Mucosa of descending colon (tissue), 3 donors: Measurements from ENCODE around the gene INO80E. TPM values are rescaled to one million over a fixed set of nuclear protein-coding genes. Genes with fewer than 3 reads are reported as not detected.

Experiments
- ATAC-seq: fragments of 200-7000 bp; cut with Tn5 transposase; one replicate; pipeline ENCODE4 v1.9.1; 2020; ENCODE audit warnings: mild to moderate bottlenecking, moderate library complexity
- DNase-seq, 3 donors: peaks; one replicate each; pipeline ENCODE4 v3.0.0-alpha.2; 2020
- H3K36me3 ChIP-seq: fragments of 200-600 bp; one replicate; pipeline ENCODE4 v1.8.0; 2021; ENCODE audit warnings: low read depth, mild to moderate bottlenecking
- H3K4me1 ChIP-seq: fragments of 200-600 bp; one replicate; pipeline ENCODE4 v1.8.0; 2021; ENCODE audit warnings: low read depth, mild to moderate bottlenecking
- H3K4me3 ChIP-seq: fragments of 200-600 bp; one replicate; pipeline ENCODE4 v1.8.0; 2021; ENCODE audit warnings: mild to moderate bottlenecking
- H3K9me3 ChIP-seq: fragments of 200-600 bp; one replicate; pipeline ENCODE4 v1.8.0; 2021; ENCODE audit warnings: mild to moderate bottlenecking
- intact Hi-C, 2 donors: fragments of 100-400 bp; cut with DNase I in 1 of 2; cut with micrococcal nuclease in 1 of 2; formaldehyde crosslinking; loops; one replicate each; pipeline versions ENCODE4 v1.11.0 to v1.11.1; 2022; cut with DNase I, micrococcal nuclease
- total RNA-seq, 3 donors: library from RNA; stranded (reverse); fragmentation: NEBNext Ultra II Directional in 2 of 3; extraction: Animal tissue kit (Norgen Biotek cat#: 25700) in 2 of 3; gene quantifications; one replicate each; pipeline versions ENCODE4 v1.2.1 to v1.2.4, GENCODE V29; 2021 to 2023
- TF ChIP-seq, protein P1 (sequence below): fragments of 200-600 bp; IDR thresholded peaks from one replicate; pipeline ENCODE4 v1.8.0; 2022; ENCODE audit warnings: antibody characterized with exemption, mild to moderate bottlenecking
- donor health status: DM: no; HTN: no; CAD: no; lungs with moderate emphysema.
- donor health status: DM: no; HTN: no; CAD: no.
- donor health status: DM: no; HTN: yes; CAD: no.

INO80E gene
- total RNA-seq, 3 donors from 2014 or later = 71.2 to 79.5 (median 78.4) TPM

DNA sequence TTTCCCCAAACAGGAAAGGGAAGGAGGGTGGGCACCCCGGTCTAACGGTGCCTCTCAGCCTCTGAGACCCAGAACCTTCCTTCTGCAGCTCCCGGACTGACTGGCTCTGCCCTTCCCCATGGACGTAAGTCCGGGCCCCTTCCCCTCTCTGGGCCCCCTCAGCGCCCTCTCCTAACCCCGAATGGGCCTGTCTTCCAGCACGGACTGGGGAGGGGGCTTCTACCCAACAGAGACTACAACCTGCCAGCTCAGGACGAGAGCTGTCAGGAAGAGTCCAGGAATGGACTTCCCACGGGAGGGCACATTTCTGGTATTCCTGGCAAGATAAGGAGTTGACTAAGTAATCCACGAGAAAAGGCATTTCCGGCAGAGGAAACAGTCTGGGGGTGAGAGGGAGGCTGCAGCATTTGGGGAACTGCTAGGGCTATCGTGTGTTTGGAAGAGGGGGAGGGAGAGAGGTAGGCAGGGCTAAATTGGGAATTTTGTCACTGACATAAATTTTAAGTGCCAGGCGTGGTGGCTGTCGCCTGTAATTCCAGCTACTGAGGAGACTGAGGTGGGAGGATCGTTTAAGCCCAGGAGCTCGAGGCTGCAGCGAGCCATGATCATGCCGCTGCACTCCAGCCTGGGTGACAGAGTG is 57.5 kb downstream of the INO80E start:
- intact Hi-C loops = no loop called here
- Histone ChIP-seq H3K4me3 (peak overlapping the region; percentile 13), H3K4me1 (peaks cover 7% of the 10 kb centered on the region), H3K36me3 (no peaks in the 10 kb centered on the region), H3K9me3 (no peaks in the 10 kb centered on the region)
- TF ChIP-seq, protein P1, sequence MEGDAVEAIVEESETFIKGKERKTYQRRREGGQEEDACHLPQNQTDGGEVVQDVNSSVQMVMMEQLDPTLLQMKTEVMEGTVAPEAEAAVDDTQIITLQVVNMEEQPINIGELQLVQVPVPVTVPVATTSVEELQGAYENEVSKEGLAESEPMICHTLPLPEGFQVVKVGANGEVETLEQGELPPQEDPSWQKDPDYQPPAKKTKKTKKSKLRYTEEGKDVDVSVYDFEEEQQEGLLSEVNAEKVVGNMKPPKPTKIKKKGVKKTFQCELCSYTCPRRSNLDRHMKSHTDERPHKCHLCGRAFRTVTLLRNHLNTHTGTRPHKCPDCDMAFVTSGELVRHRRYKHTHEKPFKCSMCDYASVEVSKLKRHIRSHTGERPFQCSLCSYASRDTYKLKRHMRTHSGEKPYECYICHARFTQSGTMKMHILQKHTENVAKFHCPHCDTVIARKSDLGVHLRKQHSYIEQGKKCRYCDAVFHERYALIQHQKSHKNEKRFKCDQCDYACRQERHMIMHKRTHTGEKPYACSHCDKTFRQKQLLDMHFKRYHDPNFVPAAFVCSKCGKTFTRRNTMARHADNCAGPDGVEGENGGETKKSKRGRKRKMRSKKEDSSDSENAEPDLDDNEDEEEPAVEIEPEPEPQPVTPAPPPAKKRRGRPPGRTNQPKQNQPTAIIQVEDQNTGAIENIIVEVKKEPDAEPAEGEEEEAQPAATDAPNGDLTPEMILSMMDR = no peak
- DNase-seq = no peak
- ATAC-seq = peak; percentile 8

DNA sequence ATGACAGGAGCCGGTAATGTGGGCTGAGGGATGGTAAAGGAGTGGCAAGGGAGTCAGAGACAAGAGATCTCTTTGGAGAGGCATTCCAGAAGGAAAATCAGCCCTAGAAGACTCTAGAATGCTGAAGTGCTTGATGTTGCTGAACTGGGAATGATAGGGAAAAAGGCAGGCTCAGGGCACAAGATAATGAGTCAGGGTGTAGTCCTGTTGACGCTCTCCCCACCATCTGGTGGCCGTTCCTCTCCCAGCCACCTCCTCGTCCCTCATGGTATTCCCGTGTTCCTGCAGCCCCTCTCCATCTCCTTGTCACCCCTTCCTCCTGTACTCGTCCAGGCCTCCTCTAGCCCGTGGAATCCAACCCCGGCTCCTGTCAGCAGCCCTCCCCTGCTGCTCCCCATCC is 58.4 kb downstream of the INO80E start:
- intact Hi-C loops = no loop called here
- TF ChIP-seq, protein P1 = no peak
- Histone ChIP-seq H3K4me3 (no peak overlapping the region), H3K9me3 (no peaks in the 10 kb centered on the region), H3K36me3 (no peaks in the 10 kb centered on the region), H3K4me1 (peaks cover 7% of the 10 kb centered on the region)
- DNase-seq = peak in 1 of 3 donors; percentile 44
- no peak for ATAC-seq

DNA sequence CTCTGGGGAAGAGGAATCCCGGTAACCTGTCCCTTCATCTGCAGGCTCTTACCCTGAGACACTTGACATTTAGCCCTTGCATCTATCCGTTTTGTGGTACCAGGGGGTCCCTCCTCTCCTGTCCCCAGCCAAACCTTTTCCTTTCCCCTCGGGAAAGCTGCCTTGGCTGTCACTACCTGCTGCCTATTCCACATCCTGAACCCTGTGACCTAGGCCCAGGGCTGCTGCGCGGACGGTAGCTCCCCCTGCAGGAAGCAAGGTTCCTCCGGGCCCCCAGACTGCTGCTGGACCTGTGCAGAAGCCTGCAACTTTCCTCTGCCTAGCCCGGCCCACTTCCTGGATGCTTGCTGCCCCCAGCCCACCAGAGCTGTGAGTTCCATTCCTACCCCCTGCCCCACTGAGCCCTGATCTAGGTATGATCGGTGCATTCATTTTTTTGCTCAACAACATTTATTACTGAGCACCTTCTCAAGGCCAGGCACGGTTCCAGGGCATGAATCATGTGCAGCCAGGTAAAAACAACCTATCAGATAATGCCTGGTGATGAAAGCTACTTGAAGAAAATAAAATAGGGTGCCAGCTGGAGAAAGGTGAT is 59.0 kb downstream of the INO80E start:
- TF ChIP-seq, protein P1 = no peak
- H3K4me3 ChIP-seq = no peak overlapping the region
- no peaks in the 10 kb centered on the region for H3K9me3 ChIP-seq
- peak; percentile 69 to 73 (median 69) for DNase-seq
- H3K36me3 ChIP-seq = no peaks in the 10 kb centered on the region
- ATAC-seq = peak; percentile 75
- peaks cover 7% of the 10 kb centered on the region for H3K4me1 ChIP-seq
- intact Hi-C loops = no loop called here

Other genes starting within 250 kb of the INO80E start
- gene ZG16, start 218.0 kb upstream of the INO80E start, total RNA-seq = 100 to 1,000 TPM; 196 to 671 (median 551) TPM
- gene KIF22, start 205.5 kb upstream of the INO80E start, total RNA-seq = 10 to 100 TPM; 24.7 to 56.2 (median 53.0) TPM
- gene MAZ, start 189.7 kb upstream of the INO80E start, total RNA-seq = 100 to 1,000 TPM; 224 to 415 (median 225) TPM
- 10 to 100 TPM in 1 of 3 donors, under 1 TPM in 2; 0.81 to 15.2 (median 0.94) TPM for gene PRRT2, start 184.0 kb upstream of the INO80E start, total RNA-seq
- gene PAGR1, start 180.1 kb upstream of the INO80E start, total RNA-seq = 10 to 100 TPM; 15.6 to 25.1 (median 20.5) TPM
- 100 to 1,000 TPM; 307 to 552 (median 529) TPM for gene MVP, start 175.8 kb upstream of the INO80E start, total RNA-seq
- gene CDIPT, start 133.0 kb upstream of the INO80E start, total RNA-seq = 100 to 1,000 TPM in 1 of 3 donors, 10 to 100 TPM in 2; 53.1 to 102 (median 90.5) TPM
- gene SEZ6L2, start 96.7 kb upstream of the INO80E start, total RNA-seq = 1 to 10 TPM; 6.1 to 9.6 (median 7.0) TPM
- gene ASPHD1, start 95.8 kb upstream of the INO80E start, total RNA-seq = 1 to 10 TPM; 1.6 to 1.9 (median 1.8) TPM
- gene KCTD13, start 70.0 kb upstream of the INO80E start, total RNA-seq = 10 to 100 TPM; 22.2 to 25.8 (median 22.9) TPM
- 100 to 1,000 TPM; 116 to 209 (median 130) TPM for gene TMEM219, start 34.2 kb upstream of the INO80E start, total RNA-seq
- gene TAOK2, start 22.4 kb upstream of the INO80E start, total RNA-seq = 10 to 100 TPM; 46.6 to 53.4 (median 50.5) TPM
- 10 to 100 TPM; 11.3 to 21.3 (median 11.9) TPM for gene HIRIP3, start 624 bp upstream of the INO80E start, total RNA-seq
- gene DOC2A, start 14.8 kb downstream of the INO80E start, total RNA-seq = 10 to 100 TPM in 1 of 3 donors, 1 to 10 TPM in 2; 5.2 to 16.8 (median 7.5) TPM
- not detected for gene C16orf92, start 27.0 kb downstream of the INO80E start, total RNA-seq
- gene TLCD3B, start 35.0 kb downstream of the INO80E start, total RNA-seq = under 1 TPM in 2 of 3 donors, not detected in 1; 0.38 to 0.46 TPM
- gene ALDOA, start 69.5 kb downstream of the INO80E start, total RNA-seq = 1,000 to 10,000 TPM; 1,235 to 2,016 (median 1,778) TPM
- 100 to 1,000 TPM in 2 of 3 donors, 10 to 100 TPM in 1; 71.7 to 109 (median 102) TPM for gene PPP4C, start 79.8 kb downstream of the INO80E start, total RNA-seq
- 1 to 10 TPM in 1 of 3 donors, under 1 TPM in 2; 0.63 to 1.9 (median 0.90) TPM for gene TBX6, start 95.7 kb downstream of the INO80E start, total RNA-seq
- gene YPEL3, start 100.0 kb downstream of the INO80E start, total RNA-seq = 10 to 100 TPM; 30.5 to 78.4 (median 69.3) TPM
- gene GDPD3, start 117.3 kb downstream of the INO80E start, total RNA-seq = 10 to 100 TPM; 29.6 to 75.3 (median 51.7) TPM
- gene MAPK3, start 127.0 kb downstream of the INO80E start, total RNA-seq = 100 to 1,000 TPM; 200 to 378 (median 285) TPM
- 10 to 100 TPM; 24.2 to 42.0 (median 25.2) TPM for gene CORO1A, start 187.4 kb downstream of the INO80E start, total RNA-seq
- 100 to 1,000 TPM in 2 of 3 donors, 10 to 100 TPM in 1; 67.8 to 187 (median 152) TPM for gene BOLA2B, start 197.4 kb downstream of the INO80E start, total RNA-seq
- gene SLX1A, start 197.6 kb downstream of the INO80E start, total RNA-seq = 100 to 1,000 TPM in 1 of 3 donors, 10 to 100 TPM in 2; 52.8 to 100 (median 68.0) TPM
- gene SULT1A3, start 203.0 kb downstream of the INO80E start, total RNA-seq = 10 to 100 TPM; 37.1 to 96.5 (median 66.7) TPM